Measurements from ENCODE around the gene FTCD.

Gene FTCD

DNA sequence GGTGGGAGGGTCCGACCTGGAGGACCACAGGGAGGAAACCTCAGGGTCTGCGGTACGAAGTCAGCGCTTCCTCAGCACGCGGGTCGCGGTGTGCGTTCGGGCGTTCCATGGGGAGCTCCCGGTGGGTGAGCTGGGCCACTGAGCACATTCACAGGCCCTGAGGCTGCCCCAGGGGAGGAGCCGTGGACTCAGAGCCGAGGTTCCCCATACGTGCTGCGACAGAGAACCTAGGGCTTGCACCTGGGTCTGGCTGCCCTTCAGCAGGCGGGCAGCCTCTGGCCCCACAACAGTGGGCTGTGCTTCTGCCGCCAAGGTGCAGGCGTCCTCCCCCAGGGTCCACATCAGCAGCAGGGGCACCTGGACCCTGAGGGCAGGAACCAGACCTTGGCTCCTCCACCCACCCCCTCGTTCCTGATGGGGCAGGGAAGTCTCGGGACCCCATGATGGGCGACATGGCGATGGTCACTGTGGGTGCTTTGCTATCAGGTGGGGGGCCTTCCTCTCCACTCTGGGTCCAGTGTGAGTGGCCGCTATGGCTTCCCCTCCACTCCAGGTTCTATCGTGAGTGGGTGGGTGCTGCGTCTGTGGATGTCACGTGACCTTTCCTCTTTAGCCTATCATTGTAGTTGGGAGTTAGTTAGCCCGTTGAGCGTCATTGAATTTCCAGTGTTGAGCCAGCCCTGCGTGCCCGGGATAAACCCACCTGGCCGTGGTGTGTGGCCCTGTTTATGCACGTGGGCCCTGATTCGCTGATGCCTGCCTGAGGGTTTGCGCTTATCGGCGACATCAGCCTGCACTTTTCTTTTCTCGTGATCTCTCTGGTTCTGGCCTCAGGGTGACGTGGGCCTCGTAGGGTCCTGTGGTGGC lies 27.9 kb downstream of the FTCD start:
- peaks cover 0 to 7% of the 10 kb centered on the region in 2 donors for H3K36me3 ChIP-seq (ENCODE audit: control insufficient read depth in 2 of 2, insufficient read depth in 2 of 2, low read length in 2 of 2)
- H3K4me1 ChIP-seq (ENCODE audit: control insufficient read depth in 2 of 2, insufficient read depth in 2 of 2, low read length in 2 of 2): no peaks in the 10 kb centered on the region
- no peak overlapping the region for H3K9ac ChIP-seq (ENCODE audit: low read depth in 1 of 2, low read length in 2 of 2)
- no peak overlapping the region for H3K27ac ChIP-seq (ENCODE audit: low read depth in 2 of 2, low read length in 2 of 2)
- no peak overlapping the region for H3K4me3 ChIP-seq (ENCODE audit: low read length in 2 of 2)
- no peaks in the 10 kb centered on the region for H3K9me3 ChIP-seq (ENCODE audit: control insufficient read depth in 2 of 2, low read length in 2 of 2)
- H3K27me3 ChIP-seq (ENCODE audit: control insufficient read depth in 2 of 2, insufficient read depth in 2 of 2, low read length in 2 of 2): no peaks in the 10 kb centered on the region

DNA sequence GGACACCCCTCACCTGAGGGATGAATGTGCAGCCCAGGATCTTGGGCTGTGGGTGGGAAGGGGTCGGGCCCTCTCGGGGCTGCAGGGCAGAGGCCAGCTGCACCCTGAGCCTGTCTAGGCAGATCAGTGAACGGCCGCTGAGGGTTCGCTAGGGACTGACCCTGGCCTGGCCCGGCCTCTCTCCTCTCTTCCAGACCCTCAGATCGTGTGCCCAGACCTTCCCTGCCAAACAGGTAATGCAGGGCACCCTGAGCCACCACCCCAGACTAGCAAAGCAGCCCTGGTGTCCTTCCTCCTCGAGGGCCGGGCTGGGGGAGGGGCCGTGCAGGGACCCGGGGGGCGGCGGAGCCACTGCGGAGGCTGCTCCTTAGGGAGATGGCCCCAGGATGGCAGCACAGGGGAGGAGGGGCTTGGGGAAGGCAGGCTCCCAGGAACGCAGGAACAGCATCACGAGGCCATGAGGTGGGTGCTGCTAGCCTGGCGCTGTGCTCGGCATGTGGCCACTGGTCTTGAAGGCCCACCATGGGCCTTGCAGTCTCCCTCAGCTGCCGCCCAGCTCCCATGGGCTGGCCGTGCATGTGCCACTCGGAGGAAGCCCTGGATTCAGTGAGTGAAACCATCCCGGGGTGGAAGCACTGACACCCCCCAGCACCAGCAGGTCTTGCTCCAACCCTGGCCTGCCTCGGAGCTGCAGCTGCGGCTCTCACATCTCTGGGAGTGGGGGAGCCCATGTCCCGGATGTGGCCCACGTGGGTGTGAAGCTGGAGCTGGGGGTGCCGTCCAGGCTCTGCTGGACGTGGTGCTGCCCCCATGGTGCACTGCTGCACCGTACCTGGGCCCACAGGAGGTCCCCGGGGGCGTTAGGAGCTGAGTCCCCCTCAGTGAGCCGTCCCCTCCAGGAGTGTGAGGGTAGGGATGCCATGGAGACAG lies 28.8 kb downstream of the FTCD start:
- Histone ChIP-seq H3K4me3 (ENCODE audit: low read length in 2 of 2) (no peak overlapping the region), H3K36me3 (ENCODE audit: control insufficient read depth in 2 of 2, insufficient read depth in 2 of 2, low read length in 2 of 2) (peaks cover 3 to 10% of the 10 kb centered on the region in 2 donors), H3K9me3 (ENCODE audit: control insufficient read depth in 2 of 2, low read length in 2 of 2) (no peaks in the 10 kb centered on the region), H3K4me1 (ENCODE audit: control insufficient read depth in 2 of 2, insufficient read depth in 2 of 2, low read length in 2 of 2) (no peaks in the 10 kb centered on the region), H3K9ac (ENCODE audit: low read depth in 1 of 2, low read length in 2 of 2) (no peak overlapping the region), H3K27ac (ENCODE audit: low read depth in 2 of 2, low read length in 2 of 2) (no peak overlapping the region), H3K27me3 (ENCODE audit: control insufficient read depth in 2 of 2, insufficient read depth in 2 of 2, low read length in 2 of 2) (no peaks in the 10 kb centered on the region)

DNA sequence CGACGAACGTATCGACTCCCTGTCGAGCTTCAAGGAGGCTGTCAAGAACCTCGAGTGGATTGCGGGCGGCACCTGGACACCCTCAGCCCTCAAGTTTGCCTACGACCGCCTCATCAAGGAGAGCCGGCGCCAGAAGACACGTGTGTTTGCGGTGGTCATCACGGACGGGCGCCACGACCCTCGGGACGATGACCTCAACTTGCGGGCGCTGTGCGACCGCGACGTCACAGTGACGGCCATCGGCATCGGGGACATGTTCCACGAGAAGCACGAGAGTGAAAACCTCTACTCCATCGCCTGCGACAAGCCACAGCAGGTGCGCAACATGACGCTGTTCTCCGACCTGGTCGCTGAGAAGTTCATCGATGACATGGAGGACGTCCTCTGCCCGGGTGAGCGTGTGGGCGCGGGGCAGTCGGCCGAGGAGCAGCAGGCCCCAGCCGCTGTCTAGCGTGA lies 29.5 kb downstream of the FTCD start:
- no peak overlapping the region for H3K9ac ChIP-seq (ENCODE audit: low read depth in 1 of 2, low read length in 2 of 2)
- no peaks in the 10 kb centered on the region for H3K9me3 ChIP-seq (ENCODE audit: control insufficient read depth in 2 of 2, low read length in 2 of 2)
- H3K36me3 ChIP-seq (ENCODE audit: control insufficient read depth in 2 of 2, insufficient read depth in 2 of 2, low read length in 2 of 2): peaks cover 3 to 10% of the 10 kb centered on the region in 2 donors
- no peaks in the 10 kb centered on the region for H3K27me3 ChIP-seq (ENCODE audit: control insufficient read depth in 2 of 2, insufficient read depth in 2 of 2, low read length in 2 of 2)
- H3K4me1 ChIP-seq (ENCODE audit: control insufficient read depth in 2 of 2, insufficient read depth in 2 of 2, low read length in 2 of 2): no peaks in the 10 kb centered on the region
- H3K27ac ChIP-seq (ENCODE audit: low read depth in 2 of 2, low read length in 2 of 2): no peak overlapping the region
- no peak overlapping the region for H3K4me3 ChIP-seq (ENCODE audit: low read length in 2 of 2)

DNA sequence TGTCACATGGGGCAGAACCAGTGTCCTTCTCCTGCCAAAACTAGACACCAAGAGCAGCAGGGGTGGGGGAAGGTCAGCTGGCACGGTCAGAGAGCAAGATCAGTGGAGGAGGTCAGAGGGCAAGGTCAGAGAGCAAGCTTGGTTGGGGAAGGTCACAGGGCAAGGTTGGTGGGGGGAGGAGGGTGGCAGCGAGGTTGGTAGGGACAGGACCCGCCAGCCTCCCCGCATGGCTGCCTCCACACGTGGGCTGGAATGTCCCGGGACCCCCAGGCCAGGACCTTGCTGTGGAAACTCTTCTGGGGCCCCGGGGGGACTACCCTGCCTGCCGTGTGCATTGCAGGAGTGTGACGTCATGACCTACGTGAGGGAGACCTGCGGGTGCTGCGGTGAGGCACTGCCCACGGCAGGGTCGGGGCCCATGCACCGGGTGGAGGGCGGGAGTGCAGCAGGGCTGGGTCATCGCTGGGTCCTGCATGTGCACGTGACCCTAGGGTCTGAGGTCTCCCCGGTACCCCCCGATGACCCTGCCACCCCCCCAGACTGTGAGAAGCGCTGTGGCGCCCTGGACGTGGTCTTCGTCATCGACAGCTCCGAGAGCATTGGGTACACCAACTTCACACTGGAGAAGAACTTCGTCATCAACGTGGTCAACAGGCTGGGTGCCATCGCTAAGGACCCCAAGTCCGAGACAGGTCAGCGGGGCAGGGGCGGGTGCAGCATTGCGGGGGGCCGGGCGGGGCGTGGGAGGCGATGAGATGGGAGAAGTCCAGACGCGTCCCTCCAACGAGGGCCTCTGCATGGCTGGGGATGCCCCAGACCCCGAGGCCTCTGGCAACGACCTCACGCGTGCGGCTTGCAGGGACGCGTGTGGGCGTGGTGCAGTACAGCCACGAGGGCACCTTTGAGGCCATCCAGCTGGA lies 30.2 kb downstream of the FTCD start:
- Histone ChIP-seq H3K36me3 (ENCODE audit: control insufficient read depth in 2 of 2, insufficient read depth in 2 of 2, low read length in 2 of 2) (peaks cover 3 to 10% of the 10 kb centered on the region in 2 donors), H3K9ac (ENCODE audit: low read depth in 1 of 2, low read length in 2 of 2) (no peak overlapping the region), H3K4me3 (ENCODE audit: low read length in 2 of 2) (no peak overlapping the region), H3K27ac (ENCODE audit: low read depth in 2 of 2, low read length in 2 of 2) (no peak overlapping the region), H3K4me1 (ENCODE audit: control insufficient read depth in 2 of 2, insufficient read depth in 2 of 2, low read length in 2 of 2) (no peaks in the 10 kb centered on the region), H3K27me3 (ENCODE audit: control insufficient read depth in 2 of 2, insufficient read depth in 2 of 2, low read length in 2 of 2) (no peaks in the 10 kb centered on the region), H3K9me3 (ENCODE audit: control insufficient read depth in 2 of 2, low read length in 2 of 2) (no peaks in the 10 kb centered on the region)

DNA sequence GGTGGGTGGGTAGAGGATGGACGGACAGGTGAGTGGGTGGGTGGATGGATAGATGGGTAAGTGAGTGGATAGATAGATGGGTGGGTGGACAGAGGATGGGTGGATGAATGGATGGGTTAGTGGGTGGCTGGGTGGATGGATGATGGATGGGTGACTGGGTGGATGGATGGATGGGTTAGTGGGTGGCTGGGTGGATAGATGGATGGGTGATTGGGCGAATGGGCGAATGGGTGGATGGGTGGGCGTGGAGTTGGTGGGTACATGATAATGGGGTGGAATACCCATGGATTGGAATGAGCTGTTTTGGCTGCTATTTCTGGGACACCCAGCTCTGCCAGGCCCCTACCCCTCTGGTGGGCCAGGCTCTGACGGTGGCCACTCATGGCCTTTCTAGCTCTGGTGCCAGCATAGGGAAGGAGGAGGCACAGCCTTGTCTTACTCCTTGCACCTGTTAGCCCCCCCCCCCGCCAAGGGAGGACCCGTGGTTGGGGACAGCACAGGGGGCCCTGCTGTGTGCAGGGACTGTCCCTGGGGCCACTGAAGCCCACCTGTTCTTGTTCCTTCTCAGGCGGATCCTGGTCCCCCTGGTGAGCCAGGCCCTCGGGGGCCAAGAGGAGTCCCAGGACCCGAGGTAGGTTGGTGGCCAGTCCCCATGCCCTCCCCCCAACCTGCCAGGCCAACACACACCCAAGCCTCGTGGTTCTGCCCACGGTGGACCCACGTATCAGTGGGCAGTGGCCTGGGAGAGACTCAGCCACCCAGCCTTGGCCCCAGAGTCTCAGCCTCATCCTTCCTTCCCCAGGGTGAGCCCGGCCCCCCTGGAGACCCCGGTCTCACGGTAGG lies 31.1 kb downstream of the FTCD start:
- H3K27me3 ChIP-seq (ENCODE audit: control insufficient read depth in 2 of 2, insufficient read depth in 2 of 2, low read length in 2 of 2): no peaks in the 10 kb centered on the region
- H3K9ac ChIP-seq (ENCODE audit: low read depth in 1 of 2, low read length in 2 of 2): no peak overlapping the region
- no peaks in the 10 kb centered on the region for H3K9me3 ChIP-seq (ENCODE audit: control insufficient read depth in 2 of 2, low read length in 2 of 2)
- peaks cover 3 to 10% of the 10 kb centered on the region in 2 donors for H3K36me3 ChIP-seq (ENCODE audit: control insufficient read depth in 2 of 2, insufficient read depth in 2 of 2, low read length in 2 of 2)
- no peaks in the 10 kb centered on the region for H3K4me1 ChIP-seq (ENCODE audit: control insufficient read depth in 2 of 2, insufficient read depth in 2 of 2, low read length in 2 of 2)
- H3K4me3 ChIP-seq (ENCODE audit: low read length in 2 of 2): no peak overlapping the region
- no peak overlapping the region for H3K27ac ChIP-seq (ENCODE audit: low read depth in 2 of 2, low read length in 2 of 2)

DNA sequence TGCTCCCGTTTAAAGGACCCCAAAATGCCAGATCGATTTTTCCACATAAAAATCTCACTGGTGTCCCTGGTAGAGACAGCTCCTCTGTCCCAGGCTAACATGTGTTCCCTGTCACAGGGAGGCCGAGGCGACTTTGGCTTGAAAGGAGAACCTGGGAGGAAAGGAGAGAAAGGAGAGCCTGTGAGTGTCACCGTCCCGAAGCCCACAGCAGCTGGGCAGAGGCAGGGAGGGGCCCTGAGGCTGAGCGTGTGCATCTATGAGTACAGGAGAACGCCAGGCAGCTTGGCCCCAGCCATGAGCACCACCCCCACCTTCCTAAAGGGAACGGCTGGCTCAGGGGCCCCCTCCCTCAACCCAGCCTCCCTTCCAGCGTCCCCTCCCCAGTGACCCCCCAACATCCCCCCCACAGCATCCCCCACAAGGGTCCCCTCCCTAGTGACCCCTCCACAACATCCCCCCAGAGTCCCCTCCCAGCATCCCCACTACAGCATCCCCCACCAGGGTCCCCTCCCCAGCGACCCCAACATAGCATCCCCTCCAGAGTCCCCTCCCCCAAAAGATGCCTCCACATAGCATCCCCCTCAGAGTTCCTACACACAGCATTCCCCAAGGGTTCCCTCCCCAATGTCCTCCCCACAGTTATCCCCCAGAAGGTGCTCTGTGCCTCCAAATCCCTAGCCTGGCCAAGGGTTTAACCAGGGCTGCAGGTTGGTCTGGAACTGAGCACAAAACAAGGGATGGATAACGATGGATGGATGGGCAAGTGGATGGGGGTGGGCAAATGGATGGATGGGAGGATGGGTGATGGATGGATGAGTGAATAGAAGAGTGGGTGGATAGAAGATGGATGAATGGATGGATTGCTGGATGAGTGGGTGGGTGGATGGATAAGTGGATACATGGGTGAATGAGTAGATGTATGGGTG lies 32.4 kb downstream of the FTCD start:
- H3K4me1 ChIP-seq (ENCODE audit: control insufficient read depth in 2 of 2, insufficient read depth in 2 of 2, low read length in 2 of 2): no peaks in the 10 kb centered on the region
- H3K4me3 ChIP-seq (ENCODE audit: low read length in 2 of 2): no peak overlapping the region
- H3K36me3 ChIP-seq (ENCODE audit: control insufficient read depth in 2 of 2, insufficient read depth in 2 of 2, low read length in 2 of 2): peaks cover 3 to 13% of the 10 kb centered on the region in 2 donors
- H3K9me3 ChIP-seq (ENCODE audit: control insufficient read depth in 2 of 2, low read length in 2 of 2): no peaks in the 10 kb centered on the region
- H3K9ac ChIP-seq (ENCODE audit: low read depth in 1 of 2, low read length in 2 of 2): no peak overlapping the region
- H3K27ac ChIP-seq (ENCODE audit: low read depth in 2 of 2, low read length in 2 of 2): no peak overlapping the region
- H3K27me3 ChIP-seq (ENCODE audit: control insufficient read depth in 2 of 2, insufficient read depth in 2 of 2, low read length in 2 of 2): no peaks in the 10 kb centered on the region

DNA sequence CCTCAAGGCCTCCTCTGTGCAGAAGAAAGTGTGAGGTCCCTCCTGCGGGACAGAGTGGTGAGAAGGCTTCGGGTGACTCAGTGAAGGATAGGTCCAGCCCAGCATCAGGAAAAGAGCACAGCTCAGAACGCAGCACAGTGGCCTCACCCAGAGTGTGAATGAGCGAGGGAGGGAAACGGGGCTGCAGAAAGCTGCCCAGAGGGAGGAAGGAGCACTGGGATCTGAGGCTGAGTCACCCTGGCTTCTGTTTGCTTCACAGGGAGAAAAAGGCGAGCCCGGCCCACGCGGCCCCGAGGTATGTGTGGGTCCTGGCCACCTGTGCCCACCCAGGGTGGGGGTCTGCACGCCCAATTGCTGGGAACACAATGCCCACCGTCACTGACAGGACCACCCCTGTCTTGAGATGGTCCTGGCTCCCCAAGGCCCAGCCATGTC lies 33.1 kb downstream of the FTCD start:
- Histone ChIP-seq H3K27me3 (ENCODE audit: control insufficient read depth in 2 of 2, insufficient read depth in 2 of 2, low read length in 2 of 2) (no peaks in the 10 kb centered on the region), H3K36me3 (ENCODE audit: control insufficient read depth in 2 of 2, insufficient read depth in 2 of 2, low read length in 2 of 2) (peaks cover 3 to 14% of the 10 kb centered on the region in 2 donors), H3K9ac (ENCODE audit: low read depth in 1 of 2, low read length in 2 of 2) (no peak overlapping the region), H3K27ac (ENCODE audit: low read depth in 2 of 2, low read length in 2 of 2) (no peak overlapping the region), H3K9me3 (ENCODE audit: control insufficient read depth in 2 of 2, low read length in 2 of 2) (no peaks in the 10 kb centered on the region), H3K4me3 (ENCODE audit: low read length in 2 of 2) (no peak overlapping the region), H3K4me1 (ENCODE audit: control insufficient read depth in 2 of 2, insufficient read depth in 2 of 2, low read length in 2 of 2) (no peaks in the 10 kb centered on the region)

DNA sequence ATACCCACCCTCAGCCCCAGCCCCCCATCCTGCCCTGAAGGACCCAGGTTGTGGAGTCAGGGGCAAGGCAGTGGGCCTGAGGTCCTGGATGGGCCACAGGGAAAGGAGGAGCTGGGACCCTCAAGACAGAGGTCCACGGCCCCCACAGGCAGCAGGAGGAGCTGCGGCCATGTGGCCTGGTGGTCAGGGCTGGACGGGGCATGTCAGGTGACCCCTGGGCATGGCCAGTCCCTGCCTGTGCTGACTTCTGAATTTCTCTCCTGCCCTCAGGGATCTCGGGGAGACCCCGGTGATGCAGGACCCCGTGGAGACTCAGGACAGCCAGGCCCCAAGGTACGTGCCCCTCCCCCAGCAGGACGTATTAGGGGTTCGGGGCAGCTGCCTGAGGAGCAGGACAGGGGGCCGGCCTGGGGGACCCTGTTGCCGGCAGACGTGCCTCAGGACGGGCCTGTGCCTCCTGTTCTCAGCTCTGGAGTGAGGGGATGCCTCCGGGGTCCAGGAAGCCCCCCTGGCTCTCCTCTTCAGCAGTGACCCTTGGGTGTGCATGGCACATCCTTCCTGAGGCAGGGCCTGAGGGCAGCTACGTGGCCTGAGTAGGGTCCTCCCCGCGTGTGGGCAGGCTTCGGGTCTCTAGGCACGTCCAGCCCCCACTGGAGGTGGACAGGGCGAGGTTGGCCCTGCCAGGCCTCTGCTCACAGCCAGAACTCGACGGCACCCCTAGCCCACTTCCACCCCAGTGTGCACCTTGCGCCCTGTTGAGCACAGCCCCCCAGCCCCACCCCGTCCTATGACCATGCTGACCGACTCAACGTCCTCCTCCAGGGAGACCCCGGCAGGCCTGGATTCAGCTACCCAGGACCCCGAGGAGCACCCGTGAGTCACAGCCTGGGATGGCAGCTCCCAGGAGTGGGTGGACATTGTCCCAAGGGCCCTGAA lies 33.8 kb downstream of the FTCD start:
- Histone ChIP-seq H3K9me3 (ENCODE audit: control insufficient read depth in 2 of 2, low read length in 2 of 2) (no peaks in the 10 kb centered on the region), H3K36me3 (ENCODE audit: control insufficient read depth in 2 of 2, insufficient read depth in 2 of 2, low read length in 2 of 2) (peaks cover 3 to 14% of the 10 kb centered on the region in 2 donors), H3K4me1 (ENCODE audit: control insufficient read depth in 2 of 2, insufficient read depth in 2 of 2, low read length in 2 of 2) (no peaks in the 10 kb centered on the region), H3K27me3 (ENCODE audit: control insufficient read depth in 2 of 2, insufficient read depth in 2 of 2, low read length in 2 of 2) (no peaks in the 10 kb centered on the region), H3K9ac (ENCODE audit: low read depth in 1 of 2, low read length in 2 of 2) (no peak overlapping the region), H3K4me3 (ENCODE audit: low read length in 2 of 2) (no peak overlapping the region), H3K27ac (ENCODE audit: low read depth in 2 of 2, low read length in 2 of 2) (no peak overlapping the region)

Measured in mucosa of rectum (tissue), 2 donors.